Measurements from ENCODE around the gene HSF2BP. TPM values are rescaled to one million over a fixed set of nuclear protein-coding genes. Genes with fewer than 3 reads are reported as not detected.

Gene HSF2BP
- total RNA-seq, 1 experiment from 2014 or later: 1.5 TPM

DNA sequence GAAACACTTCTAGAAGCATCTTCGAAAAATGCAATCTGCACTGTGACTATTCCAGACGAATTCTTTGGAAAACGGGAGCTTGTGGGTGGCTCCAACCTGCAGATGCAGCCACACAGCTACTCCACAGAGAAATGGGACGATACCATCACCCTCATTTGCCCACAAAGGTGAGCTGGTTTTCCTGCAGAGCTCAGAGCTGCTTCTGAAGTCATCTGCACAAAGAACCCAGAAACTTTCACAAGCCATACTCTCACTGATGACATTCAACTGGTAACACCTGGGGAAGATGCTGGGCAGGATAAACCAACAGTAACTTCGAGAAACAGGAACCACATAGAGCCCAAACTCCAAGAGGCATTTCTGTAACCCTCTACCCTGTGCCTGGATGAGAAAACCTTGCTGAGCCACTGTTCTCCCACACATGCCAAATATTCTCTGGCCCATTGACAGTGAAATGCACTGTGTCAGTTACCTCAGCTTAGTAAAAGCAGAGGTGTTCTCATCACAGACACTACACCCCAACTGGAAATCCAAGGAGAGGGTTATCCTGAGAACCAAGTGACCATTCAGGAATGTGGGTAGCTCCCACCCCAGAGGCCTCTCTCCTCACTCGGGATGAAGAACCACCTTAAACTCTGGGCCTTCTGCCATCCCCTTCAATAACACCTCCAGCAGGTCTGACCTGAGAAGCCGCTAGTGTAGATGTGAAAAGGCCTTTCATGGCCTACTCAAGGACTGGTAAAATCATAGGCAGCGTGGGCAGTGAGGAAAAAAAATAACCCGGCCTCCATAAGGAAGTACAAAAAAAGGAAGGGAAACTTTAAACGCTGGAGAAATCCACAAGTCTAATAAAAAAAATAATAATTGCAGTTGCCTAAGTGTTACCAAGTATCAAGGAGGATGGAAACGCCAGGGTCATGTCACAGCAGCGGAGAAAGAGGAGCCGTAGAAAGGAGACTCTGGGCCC is 56.7 kb downstream of the HSF2BP start:
- Histone ChIP-seq H2BK20ac (ENCODE audit: low read depth, low read length, poor library complexity, severe bottlenecking) (no peak overlapping the region), H4K8ac (replicated peaks; ENCODE audit: insufficient read length, low read depth, low read length) (no peak overlapping the region), H2AK5ac (ENCODE audit: insufficient read length, low read length) (no peak overlapping the region), H3K9me3 (ENCODE audit: control insufficient read depth, low read depth, low read length) (no peaks in the 10 kb centered on the region), H4K20me1 (ENCODE audit: control insufficient read depth, insufficient read depth, insufficient read length) (no peaks in the 10 kb centered on the region), H3K9ac (ENCODE audit: extremely low read depth, insufficient read length, low read length) (no peak overlapping the region), H3K27me3 (ENCODE audit: insufficient read depth, low read length) (no peaks in the 10 kb centered on the region), H4K5ac (ENCODE audit: insufficient read length, low read depth, low read length) (no peak overlapping the region), H3K14ac (ENCODE audit: insufficient read depth, low read length) (no peak overlapping the region), H3K79me2 (ENCODE audit: insufficient read depth, low read length) (no peaks in the 10 kb centered on the region), H3K27ac (ENCODE audit: insufficient read length, low read depth, low read length) (no peak overlapping the region), H3T11ph (ENCODE audit: low read length) (no peak overlapping the region), H3K4me1 (ENCODE audit: insufficient read depth, low read length) (no peaks in the 10 kb centered on the region), H3K23ac (ENCODE audit: insufficient read length, low read depth, low read length) (no peak overlapping the region), H3K23me2 (ENCODE audit: insufficient read length, low read depth, low read length, poor library complexity, severe bottlenecking) (no peaks in the 10 kb centered on the region), H4K91ac (ENCODE audit: insufficient read length, low read depth, low read length) (no peak overlapping the region), H3K79me1 (ENCODE audit: insufficient read depth, low read depth, low read length, poor library complexity, severe bottlenecking) (no peaks in the 10 kb centered on the region), H2BK15ac (ENCODE audit: low read depth, low read length) (no peak overlapping the region), H2BK5ac (ENCODE audit: insufficient read length, low read length) (no peak overlapping the region), H3K4ac (ENCODE audit: low read depth, low read length) (no peak overlapping the region), H3K56ac (ENCODE audit: insufficient read length, low read depth, low read length) (no peak overlapping the region), H2BK12ac (ENCODE audit: insufficient read length, low read depth, low read length) (no peak overlapping the region), H2AFZ (ENCODE audit: low read length) (no peak overlapping the region), H2BK120ac (ENCODE audit: low read depth, low read length, poor library complexity, severe bottlenecking) (no peak overlapping the region), H3K4me2 (ENCODE audit: insufficient read depth, insufficient read length, low read length) (no peak overlapping the region), H3K18ac (ENCODE audit: insufficient read length, low read depth, low read length) (no peak overlapping the region)
- no peaks in the 10 kb centered on the region for H3K9me3 Mint-ChIP-seq
- no CpG with 5 or more reads among the region's 13 CpGs for WGBS (ENCODE audit: extremely low coverage, insufficient read length, low lambda C conversion rate)
- H3K27me3 Mint-ChIP-seq (ENCODE audit: low read depth): no peaks in the 10 kb centered on the region
- H3K4me3 Mint-ChIP-seq: no peak overlapping the region
- DNase-seq: no peak
- H3K27ac Mint-ChIP-seq: no peak overlapping the region; a peak in 1 of 7 replicates
- no peaks in the 10 kb centered on the region for H3K4me1 Mint-ChIP-seq
- TF ChIP-seq, protein P1, sequence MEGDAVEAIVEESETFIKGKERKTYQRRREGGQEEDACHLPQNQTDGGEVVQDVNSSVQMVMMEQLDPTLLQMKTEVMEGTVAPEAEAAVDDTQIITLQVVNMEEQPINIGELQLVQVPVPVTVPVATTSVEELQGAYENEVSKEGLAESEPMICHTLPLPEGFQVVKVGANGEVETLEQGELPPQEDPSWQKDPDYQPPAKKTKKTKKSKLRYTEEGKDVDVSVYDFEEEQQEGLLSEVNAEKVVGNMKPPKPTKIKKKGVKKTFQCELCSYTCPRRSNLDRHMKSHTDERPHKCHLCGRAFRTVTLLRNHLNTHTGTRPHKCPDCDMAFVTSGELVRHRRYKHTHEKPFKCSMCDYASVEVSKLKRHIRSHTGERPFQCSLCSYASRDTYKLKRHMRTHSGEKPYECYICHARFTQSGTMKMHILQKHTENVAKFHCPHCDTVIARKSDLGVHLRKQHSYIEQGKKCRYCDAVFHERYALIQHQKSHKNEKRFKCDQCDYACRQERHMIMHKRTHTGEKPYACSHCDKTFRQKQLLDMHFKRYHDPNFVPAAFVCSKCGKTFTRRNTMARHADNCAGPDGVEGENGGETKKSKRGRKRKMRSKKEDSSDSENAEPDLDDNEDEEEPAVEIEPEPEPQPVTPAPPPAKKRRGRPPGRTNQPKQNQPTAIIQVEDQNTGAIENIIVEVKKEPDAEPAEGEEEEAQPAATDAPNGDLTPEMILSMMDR (conservative IDR thresholded peaks at IDR 0.05): no peak
- H3K36me3 Mint-ChIP-seq (ENCODE audit: insufficient read depth in 1 of 3, low read depth in 3 of 3): no peaks in the 10 kb centered on the region
